HG03432 (cell line): Measurements from ENCODE around the gene HSPA12B.

Experiments used
- ATAC-seq: cut with Tn5 transposase; IDR thresholded peaks from one replicate; pipeline ENCODE4 v1.9.1; 2021; ENCODE audit warnings: mild to moderate bottlenecking, moderate library complexity; ENCODE audit not compliant: unreplicated experiment

Gene HSPA12B

DNA sequence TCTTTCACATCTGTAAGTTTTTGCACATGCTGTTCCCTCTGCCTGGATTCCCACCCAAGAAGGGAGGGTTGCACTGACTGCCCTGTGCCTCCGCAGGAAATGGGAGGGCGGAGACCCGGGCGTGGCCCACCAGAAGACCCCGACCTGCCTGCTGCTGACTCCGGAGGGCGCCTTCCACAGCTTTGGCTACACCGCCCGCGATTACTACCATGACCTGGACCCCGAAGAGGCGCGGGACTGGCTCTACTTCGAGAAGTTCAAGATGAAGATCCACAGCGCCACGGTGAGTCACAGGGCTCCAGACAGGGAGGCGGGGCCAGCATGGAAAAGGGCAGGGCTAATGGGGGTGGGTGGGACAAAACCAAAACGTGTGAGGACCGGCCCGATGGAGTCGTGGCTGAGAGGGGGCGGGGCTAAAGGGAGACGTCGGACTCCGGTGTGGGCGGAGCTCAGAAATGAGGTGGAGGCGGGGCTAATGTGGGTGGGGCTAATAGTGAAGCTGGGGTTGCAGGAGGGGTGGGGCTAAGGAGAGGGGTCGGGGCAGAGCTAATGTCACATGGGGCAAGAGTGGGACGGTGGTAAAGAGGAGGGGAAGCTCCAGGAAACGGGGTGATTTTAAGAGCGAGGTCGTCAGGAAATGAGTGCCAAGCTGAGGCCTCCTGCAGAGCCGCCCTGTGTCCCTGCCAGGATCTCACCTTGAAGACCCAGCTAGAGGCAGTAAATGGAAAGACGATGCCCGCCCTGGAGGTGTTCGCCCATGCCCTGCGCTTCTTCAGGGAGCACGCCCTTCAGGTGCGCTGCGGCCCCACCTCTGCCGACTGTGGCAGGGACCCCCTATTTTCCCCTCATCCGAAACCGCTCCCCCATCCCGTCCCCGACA lies 12.6 kb downstream of the HSPA12B start:
- no peak for ATAC-seq

DNA sequence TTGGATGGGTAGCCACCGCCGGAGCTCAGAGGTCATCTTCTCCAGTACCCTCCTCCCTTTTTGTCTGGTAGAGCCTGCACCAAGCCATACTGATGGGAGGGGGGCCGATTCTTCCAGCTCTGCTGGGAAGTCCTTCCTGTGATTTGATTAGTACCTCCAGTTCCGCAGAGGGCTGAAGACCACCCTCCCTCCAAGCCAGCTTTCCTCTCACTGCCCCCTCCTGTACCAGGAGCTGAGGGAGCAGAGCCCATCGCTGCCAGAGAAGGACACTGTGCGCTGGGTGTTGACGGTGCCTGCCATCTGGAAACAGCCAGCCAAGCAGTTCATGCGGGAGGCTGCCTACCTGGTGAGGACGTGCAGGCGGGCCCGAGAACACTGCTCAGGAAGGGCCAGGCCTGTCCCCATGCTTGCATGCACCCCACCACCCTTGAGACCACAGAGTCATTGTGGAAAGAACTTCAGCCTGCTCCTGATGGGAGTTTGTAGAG lies 13.2 kb downstream of the HSPA12B start:
- ATAC-seq = no peak

DNA sequence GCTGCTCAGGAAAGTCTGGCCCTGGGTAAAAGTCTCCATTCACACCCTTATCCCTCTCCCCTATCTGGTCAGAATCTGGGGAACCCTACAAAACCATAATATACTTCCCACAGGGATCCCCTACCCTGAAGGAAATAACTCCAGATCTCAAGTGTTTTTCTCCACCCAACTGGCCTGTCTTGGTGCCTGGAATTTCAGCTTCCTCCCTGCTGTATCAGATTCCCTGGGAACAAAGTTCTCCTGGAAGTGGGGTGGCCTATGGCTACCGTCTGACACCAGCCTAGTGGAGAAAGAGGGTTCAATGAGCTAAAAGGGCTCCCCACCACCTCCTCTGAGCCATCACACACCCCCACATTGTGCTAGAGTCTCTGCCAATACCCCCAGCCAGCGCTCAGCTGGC lies 15.0 kb downstream of the HSPA12B start:
- no peak for ATAC-seq

DNA sequence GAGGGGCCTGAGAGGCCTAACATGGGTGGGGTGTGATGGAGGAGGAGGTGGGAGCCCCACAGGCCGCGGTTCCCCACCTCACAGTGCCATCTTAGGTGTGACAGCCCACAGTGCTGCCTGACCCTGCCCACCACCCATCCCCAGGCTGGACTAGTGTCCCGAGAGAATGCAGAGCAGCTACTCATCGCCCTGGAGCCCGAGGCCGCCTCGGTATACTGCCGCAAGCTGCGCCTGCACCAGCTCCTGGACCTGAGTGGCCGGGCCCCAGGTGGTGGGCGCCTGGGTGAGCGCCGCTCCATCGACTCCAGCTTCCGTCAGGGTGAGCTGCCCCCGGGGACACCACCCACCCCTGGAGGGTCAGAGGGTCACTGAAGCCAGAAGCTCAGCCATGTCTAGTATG lies 15.6 kb downstream of the HSPA12B start:
- ATAC-seq = no peak

DNA sequence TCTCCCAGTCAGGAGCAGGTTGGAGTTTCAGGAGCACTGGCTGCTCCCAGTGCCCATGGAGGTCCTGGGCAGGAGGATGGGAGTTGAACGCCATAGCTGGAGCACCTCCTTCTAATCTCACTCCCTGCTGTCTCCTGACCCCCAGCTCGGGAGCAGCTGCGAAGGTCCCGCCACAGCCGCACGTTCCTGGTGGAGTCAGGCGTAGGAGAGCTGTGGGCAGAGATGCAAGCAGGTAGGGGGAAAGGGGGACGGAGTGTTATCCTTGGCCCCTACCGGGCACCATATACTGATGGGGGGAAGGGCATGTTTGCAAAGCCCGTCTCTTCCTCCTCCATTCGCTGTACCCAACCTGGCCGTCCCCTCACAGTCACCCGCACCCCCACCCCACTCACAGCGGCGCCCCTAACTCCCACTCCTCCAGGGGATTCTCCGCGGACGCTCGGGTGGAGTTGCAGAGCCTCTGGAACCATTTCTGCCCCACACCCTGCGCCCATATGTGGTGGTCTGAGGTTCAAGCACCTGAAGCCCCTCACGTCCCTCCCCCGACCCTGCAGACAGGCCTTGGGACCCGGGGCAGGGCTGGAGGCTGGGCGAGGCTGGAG lies 16.7 kb downstream of the HSPA12B start:
- no peak for ATAC-seq

DNA sequence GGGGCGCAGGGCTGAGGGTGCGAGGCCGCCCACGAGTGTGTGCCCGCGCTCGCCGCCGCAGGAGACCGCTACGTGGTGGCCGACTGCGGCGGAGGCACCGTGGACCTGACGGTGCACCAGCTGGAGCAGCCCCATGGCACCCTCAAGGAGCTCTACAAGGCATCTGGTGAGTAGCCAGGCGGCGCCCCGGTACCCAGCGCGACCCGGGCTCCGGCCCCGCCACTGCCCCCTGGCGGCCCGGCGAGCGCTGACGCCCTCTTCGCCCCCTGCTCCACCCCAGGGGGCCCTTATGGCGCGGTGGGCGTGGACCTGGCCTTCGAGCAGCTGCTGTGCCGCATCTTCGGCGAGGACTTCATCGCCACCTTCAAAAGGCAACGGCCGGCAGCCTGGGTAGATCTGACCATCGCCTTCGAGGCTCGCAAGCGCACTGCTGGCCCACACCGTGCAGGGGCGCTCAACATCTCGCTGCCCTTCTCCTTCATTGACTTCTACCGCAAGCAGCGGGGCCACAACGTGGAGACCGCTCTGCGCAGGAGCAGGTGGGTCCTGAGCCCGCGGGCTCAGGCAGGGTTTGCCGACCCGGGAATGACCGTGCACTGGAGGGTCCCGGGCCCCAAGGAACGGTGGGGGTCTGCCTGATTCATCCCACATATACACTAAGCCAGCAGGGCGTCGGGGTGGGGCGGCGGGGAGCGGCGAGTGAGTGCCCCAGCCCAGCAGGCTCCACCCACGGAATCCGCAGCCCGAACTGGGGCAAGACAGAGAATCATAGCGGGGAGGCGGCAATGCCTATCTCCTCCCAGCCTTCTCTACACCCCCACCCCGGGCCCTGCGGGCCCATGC lies 17.4 kb downstream of the HSPA12B start:
- ATAC-seq = no peak

DNA sequence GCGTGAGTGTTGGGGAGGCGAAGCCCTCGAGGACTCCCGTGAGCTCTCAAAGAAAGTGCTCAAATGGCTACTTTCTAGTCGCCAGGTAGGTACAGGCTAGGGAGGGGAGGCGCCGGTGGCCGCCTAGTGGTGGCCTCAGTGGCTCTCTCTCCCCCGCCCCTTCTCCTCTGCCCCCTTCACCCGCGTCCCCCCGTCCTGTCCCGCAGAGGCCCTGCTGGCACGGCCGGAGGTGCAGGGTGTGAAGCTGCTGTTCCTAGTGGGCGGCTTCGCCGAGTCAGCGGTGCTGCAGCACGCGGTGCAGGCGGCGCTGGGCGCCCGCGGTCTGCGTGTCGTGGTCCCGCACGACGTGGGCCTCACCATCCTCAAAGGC lies 18.8 kb downstream of the HSPA12B start:
- ATAC-seq = no peak

DNA sequence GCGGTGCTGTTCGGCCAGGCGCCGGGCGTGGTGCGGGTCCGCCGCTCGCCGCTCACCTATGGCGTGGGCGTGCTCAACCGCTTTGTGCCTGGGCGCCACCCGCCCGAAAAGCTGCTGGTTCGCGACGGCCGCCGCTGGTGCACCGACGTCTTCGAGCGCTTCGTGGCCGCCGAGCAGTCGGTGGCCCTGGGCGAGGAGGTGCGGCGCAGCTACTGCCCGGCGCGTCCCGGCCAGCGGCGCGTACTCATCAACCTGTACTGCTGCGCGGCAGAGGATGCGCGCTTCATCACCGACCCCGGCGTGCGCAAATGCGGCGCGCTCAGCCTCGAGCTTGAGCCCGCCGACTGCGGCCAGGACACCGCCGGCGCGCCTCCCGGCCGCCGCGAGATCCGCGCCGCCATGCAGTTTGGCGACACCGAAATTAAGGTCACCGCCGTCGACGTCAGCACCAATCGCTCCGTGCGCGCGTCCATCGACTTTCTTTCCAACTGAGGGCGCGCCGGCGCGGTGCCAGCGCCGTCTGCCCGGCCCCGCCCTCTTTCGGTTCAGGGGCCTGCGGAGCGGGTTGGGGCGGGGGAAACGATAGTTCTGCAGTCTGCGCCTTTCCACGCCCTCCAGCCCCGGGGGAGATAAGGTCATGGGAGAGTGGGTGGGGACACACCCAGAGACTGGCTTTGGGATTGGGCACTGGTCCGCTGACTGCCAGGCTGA lies 19.3 kb downstream of the HSPA12B start:
- no peak for ATAC-seq

DNA sequence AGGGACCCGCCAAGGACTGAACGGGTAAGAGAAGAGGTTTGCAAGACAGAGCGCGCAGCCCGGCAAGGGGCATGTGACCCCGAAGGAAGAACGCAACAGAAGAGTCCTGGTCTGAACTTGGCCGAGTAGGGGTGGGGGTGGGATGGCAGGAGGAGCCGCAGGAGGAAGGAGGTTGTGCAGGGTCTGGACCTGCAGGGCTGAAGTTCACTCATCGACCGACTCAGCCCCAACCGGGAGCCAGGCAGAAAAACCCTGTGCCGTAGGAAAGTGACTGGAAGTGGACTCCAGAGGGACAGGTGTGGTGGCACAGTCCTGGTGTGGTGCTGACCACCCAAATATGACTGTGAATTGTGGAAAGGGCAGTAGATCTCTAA lies 19.9 kb downstream of the HSPA12B start:
- ATAC-seq = no peak

DNA sequence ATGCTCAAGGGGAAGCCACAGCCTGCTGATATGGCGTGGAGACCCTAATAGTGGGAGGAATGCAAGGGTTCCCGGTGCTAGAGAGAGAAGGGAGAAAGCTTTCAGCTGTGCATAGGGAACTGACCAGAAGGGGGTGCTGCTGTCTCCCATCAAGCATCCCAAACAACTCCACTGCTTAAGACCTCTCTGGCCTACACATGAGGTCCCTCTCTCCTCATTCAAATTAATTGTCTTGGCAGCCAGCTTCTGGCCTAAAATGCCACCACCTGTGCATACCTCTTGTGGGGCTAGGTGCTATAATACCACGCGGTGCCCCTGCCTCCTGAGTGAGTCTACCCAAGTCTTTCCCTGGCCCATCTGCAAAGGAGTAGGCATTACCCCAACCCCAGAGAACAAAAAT lies 20.6 kb downstream of the HSPA12B start:
- no peak for ATAC-seq

DNA sequence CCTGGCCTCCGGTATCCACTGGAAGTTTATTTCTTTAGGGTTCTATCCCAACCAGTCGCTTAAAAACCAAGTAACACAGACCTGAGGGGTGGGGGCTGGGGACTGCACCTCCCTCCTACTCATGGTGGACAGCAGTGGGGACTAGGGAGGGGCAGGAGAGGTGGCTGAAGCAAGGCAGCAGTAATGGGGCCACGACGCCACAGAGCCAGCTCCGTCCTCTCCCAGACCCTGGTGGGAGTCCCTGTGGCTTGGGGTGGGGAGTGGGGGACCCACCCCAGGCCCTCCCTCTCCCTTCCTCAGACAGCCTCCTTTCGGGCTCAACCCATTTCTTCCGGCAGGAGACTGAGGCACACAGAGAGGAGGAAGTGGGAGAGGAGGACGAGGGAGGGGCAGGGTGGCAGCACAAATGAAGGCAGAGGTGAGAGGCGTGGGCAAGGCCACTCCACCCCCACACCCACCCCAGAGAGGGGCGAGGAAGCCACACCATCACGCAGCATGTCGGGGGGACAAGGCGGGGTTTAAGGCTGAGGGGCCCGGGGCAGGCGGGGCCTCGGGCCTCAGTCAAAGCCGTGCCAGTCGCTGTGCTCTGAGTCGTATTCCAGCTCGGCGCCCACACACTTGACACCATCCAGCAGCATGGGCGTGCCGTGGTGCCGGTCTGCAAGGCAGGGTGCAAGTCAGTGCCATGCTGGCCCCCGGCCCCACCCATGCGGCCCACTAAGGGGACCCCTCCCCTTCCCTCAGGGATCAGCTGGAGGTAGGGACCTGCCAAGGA lies 21.2 kb downstream of the HSPA12B start:
- ATAC-seq = no peak

DNA sequence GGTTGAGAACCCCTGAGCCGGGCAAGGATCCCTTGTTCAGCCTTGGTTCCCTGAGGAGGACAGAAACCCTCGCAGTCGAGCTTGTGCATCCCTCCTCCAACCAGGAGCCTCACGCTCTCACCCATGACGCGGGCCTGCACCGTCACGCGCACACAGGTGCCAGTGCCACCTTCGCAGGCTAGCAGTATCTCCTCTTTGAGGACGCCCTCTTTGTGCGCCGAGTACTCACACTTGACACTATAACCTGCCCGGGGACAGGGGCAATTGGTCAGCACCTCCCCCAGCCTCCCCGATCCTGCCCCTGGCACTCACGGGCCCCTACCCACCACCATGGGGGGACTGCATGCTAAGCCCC lies 21.8 kb downstream of the HSPA12B start:
- no peak for ATAC-seq

DNA sequence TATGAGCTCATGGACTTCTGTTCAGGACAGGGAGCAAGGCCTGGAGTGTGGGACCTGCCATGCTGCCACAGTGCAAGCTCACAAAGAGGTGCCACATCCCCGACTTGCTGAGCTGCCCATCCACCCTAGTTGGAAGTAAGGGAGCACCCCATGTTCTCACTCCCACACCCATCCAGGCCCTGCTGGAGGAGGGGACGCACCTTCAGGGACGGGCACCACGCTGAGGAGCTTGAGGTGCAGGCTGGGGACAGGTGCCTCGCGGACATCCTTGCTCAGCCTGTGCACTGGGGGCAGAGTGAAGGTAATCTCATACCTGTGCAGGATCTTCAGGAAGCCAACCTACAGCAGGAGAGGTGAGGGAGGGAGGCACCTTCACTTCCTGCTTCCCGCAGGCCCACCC lies 22.8 kb downstream of the HSPA12B start:
- no peak for ATAC-seq

DNA sequence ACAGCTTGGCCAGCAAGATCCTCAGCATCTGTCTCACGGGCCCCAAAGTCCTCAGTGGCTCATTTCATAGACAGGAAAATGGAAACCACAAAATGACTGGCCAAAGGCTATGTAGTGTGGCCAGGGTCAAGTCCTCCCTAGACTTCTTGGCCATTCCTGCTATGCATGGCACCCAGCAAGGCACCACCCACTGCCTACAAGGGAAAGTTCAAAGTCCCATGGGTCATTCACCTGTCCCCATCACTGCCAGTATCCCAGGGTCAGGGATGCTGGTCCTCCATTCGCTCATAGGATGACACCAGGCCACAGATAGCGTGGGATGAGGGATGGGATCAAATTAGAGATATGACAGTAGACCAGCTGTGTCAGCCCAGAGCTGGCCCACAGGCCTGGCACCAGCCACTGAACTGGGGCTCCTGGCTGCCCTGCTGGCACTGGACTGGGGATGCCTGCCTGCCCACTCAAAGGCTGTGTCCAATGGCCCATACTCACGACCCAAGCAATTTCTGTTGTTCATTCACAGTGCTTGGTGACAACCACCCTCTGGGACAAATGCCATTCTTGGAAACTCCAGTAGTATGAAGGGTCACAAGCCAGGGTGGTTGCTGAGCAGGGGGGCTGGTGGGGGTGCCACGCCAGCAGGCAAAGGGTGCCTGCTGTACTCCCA lies 23.5 kb downstream of the HSPA12B start:
- no peak for ATAC-seq

DNA sequence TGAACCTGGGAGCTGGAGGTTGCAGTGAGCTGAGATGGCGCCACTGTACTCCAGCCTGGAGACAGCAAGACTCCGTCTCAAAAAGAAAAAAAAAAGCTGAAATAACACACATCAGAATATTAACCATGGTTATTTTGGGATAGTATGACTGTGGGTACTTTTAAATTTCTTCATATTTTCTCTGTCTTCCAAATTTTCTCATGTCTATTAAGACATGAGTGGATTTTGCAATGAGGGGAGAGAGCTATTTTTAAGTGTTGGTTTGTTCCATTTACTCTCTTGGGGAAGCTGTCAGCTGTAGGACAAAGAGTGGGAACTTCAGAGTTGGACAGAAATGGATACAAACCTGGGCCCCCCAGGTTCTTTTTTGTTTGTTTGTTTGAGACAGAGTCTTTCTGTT lies 24.8 kb downstream of the HSPA12B start:
- ATAC-seq = no peak

DNA sequence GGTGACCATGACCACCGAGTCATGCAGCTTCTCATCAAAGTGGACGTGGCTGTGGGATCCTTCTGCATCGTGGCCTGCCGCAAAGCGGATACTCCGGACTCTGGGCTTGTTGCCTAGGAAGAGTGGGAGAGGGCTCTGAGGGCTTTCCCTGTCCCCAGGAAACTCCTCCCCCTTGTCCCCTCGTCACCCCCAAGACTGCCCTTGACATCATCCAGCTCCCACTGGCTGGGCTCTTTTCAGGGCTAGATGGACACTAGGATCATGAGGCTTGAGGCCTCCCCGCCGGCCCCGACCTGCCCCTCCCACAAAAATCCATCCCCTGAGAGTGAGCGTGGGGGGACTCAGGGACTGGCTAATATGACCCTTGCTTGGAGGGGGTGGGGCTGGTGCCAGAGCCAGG lies 26.1 kb downstream of the HSPA12B start:
- no peak for ATAC-seq

DNA sequence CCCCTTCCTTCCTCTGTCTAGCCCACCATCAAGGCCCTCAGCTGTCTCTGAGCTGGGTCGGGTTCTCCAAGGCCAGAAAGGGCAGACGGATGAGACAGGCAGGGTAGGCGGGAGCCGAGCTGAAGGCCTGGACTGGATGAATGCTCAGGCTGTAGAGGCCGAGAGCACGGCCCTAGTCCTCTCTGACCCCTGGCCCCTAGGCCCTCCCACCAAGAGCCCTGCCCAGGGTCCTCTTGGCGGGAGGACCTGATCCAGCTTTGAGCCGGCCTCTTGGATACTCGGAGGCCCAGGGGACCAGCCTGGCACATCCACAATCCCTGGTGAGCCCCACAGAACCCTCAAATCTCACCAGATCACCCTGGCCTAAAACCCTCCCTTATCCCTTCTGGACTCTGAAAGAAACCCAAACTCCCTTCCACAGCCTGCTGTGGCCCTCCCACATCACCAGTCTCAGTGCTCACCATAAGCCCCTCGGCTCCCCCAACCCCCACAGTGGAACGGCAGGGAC lies 26.9 kb downstream of the HSPA12B start:
- ATAC-seq = no peak

DNA sequence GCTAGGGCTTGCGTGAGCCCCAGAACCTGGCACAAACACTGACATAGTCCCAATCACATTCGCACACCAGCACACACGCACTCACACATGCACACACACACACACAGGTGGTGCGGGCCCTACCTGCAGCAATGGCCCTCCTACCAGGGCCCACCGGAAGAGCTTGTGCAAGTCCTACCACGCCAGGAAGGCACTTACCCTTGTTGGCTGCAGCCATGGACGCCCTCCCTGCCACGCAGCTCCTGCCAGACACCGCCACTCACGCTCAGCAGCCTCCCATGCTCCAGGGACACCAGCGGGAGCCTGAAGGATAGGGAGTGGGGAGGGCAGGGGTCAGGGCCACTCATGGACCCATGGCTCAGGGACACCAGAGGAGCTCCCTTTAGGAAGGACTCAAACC lies 27.4 kb downstream of the HSPA12B start:
- no peak for ATAC-seq

DNA sequence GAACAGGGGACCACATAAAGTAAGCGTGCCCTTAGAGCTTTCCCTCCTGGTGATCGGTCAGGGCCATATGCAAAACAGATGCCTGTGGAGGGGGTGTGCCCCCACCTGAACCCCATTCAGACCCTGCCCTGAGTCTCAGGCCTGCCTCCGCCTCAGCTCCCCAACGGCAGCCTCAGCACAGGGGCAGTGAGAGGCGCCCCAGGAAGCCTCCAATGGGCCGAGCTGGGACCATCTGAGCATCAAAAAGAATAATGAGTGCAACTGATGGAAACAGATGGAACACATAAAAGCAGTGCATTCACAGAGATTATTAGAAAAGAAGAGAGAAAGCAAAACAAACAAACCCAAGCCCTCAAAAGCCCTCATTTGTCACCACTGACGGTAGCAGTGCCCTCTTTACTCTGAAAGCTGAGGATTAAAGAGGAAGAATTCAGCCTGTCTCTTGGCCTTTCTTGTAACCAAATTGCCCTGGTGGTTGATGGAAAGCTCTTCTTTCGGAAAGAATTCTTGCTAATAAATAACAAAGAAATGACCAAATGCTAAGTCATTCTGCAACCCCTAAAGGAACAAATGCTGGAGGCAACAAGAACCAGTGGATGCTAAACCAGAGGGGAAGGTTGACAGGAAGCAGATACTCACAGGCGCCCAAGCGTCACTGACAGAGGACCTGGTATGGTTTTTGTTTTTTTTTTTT lies 28.3 kb downstream of the HSPA12B start:
- ATAC-seq = no peak
